ENCODE results near the gene CD2BP2.

- TF ChIP-seq CTCF (IDR thresholded peaks at IDR 0.05) (no peak), POLR2A (IDR thresholded peaks at IDR 0.05) (no peak)
Observed at GRCh38 chr16:30351001-30351441, 4.1 kb downstream of the CD2BP2 start.

All from upper lobe of left lung (tissue), 4 donors.